HepG2 (cell line): ENCODE measurements around the gene KIAA0930. TPM values are rescaled to one million over a fixed set of nuclear protein-coding genes. Genes with fewer than 3 reads are reported as not detected.

ENCODE experiments used
- ARID5B ChIP-seq: IDR thresholded peaks from 2 replicates; pipeline ENCODE4 v1.4.0; 2020; ENCODE audit warnings: mild to moderate bottlenecking, missing genetic modification reagents
- ARNTL ChIP-seq: sonication (generic); formaldehyde crosslinking; IDR thresholded peaks from 2 replicates; pipeline ENCODE4 v1.4.0; 2020; ENCODE audit warnings: mild to moderate bottlenecking, missing genetic modification reagents
- ASH2L ChIP-seq: fragments of 300-600, 200-600 bp; sonication (generic); IDR thresholded peaks from 2 replicates; pipeline ENCODE4 v1.7.0; 2017; ENCODE audit warnings: low read depth, mild to moderate bottlenecking, moderate library complexity, mixed read lengths, low read length; ENCODE audit not compliant: insufficient read length
- ATF1 ChIP-seq: IDR thresholded peaks from 2 replicates; pipeline ENCODE4 v1.6.1; 2016; ENCODE audit warnings: mild to moderate bottlenecking, control low read depth
- CCAR2 ChIP-seq: fragments of 200-400 bp; formaldehyde crosslinking; optimal IDR thresholded peaks from 2 replicates; pipeline ENCODE3; 2018; ENCODE audit warnings: low read depth, mild to moderate bottlenecking, low read length, moderate library complexity
- GATAD1 ChIP-seq: IDR thresholded peaks from 2 replicates; pipeline ENCODE4 v1.6.1; 2016; ENCODE audit warnings: missing genetic modification reagents, missing compliant biosample characterization
- GFI1 ChIP-seq: sonication (generic); formaldehyde crosslinking; IDR thresholded peaks from 2 replicates; pipeline ENCODE4 v1.5.0; 2020; ENCODE audit warnings: missing genetic modification reagents, mild to moderate bottlenecking, borderline replicate concordance
- HNF4G ChIP-seq, 2 experiments: sonication (generic) in 1 of 2; formaldehyde crosslinking in 1 of 2; IDR thresholded peaks; 2 replicates each; pipeline versions ENCODE4 v1.4.0 to v1.6.1; 2011 to 2020; ENCODE audit warnings: borderline replicate concordance in 2 of 2, low read depth in 2 of 2, mild to moderate bottlenecking in 2 of 2, low read length in 1 of 2, missing genetic modification reagents in 1 of 2, moderate library complexity in 1 of 2
- IRF2 ChIP-seq: IDR thresholded peaks from 2 replicates; pipeline ENCODE4 v1.6.1; 2018; ENCODE audit warnings: missing genetic modification reagents, missing compliant biosample characterization
- MEF2D ChIP-seq: sonication (generic); formaldehyde crosslinking; IDR thresholded peaks from 2 replicates; pipeline ENCODE4 v1.5.1; 2020; ENCODE audit warnings: mild to moderate bottlenecking, missing genetic modification reagents
- THYN1 ChIP-seq: sonication (generic); formaldehyde crosslinking; IDR thresholded peaks from 2 replicates; pipeline ENCODE4 v1.8.1; 2023; ENCODE audit warnings: low read depth, mild to moderate bottlenecking, moderate library complexity, missing genetic modification reagents, borderline replicate concordance
- ZBTB38 ChIP-seq: sonication (generic); formaldehyde crosslinking; IDR thresholded peaks from 2 replicates; pipeline ENCODE4 v1.5.1; 2020; ENCODE audit warnings: mild to moderate bottlenecking, missing genetic modification reagents
- ZBTB7A ChIP-seq: sonication (generic); formaldehyde crosslinking; IDR thresholded peaks from 2 replicates; pipeline ENCODE4 v1.8.0; 2022; ENCODE audit warnings: mild to moderate bottlenecking, missing genetic modification reagents
- ZNF264 ChIP-seq: sonication (generic); formaldehyde crosslinking; IDR thresholded peaks from 2 replicates; pipeline ENCODE4 v1.4.0; 2020; ENCODE audit warnings: missing genetic modification reagents
- ZNF691 ChIP-seq: sonication (generic); formaldehyde crosslinking; IDR thresholded peaks from 2 replicates; pipeline ENCODE4 v1.4.0; 2020; ENCODE audit warnings: missing genetic modification reagents, low read depth, mild to moderate bottlenecking, borderline replicate concordance
- polyA plus RNA-seq, 8 experiments: library from polyadenylated mRNA; depleted of rRNA in 3 of 8; stranded (reverse) in 7 of 8; unstranded in 1 of 8; fragments of >200 nt; fragmentation: Illumina TruSeq in 4 of 8; extraction: Trizol in 4 of 8; gene quantifications; 2 replicates each; pipeline versions ENCODE4 v1.2.1 to v1.2.3, GENCODE V29; 2011 to 2016; ENCODE audit warnings: low read depth in 4 of 8, missing spikeins in 1 of 8, mixed read lengths in 1 of 8; ENCODE audit not compliant: insufficient read depth in 1 of 8
- total RNA-seq, 5 experiments: library from RNA; depleted of rRNA; stranded (reverse); fragments of >200 nt; fragmentation: Illumina TruSeq; extraction: Trizol; gene quantifications; 2 replicates each; pipeline ENCODE4 v1.2.3, GENCODE V29; 2016; ENCODE audit warnings: low read depth in 1 of 5
- TF ChIP-seq, protein P1 (sequence below): sonication (generic); formaldehyde crosslinking; IDR thresholded peaks from 2 replicates; pipeline ENCODE4 v1.8.0; 2022; ENCODE audit warnings: missing genetic modification reagents, mild to moderate bottlenecking, moderate library complexity, borderline replicate concordance
- TF ChIP-seq, protein P2 (sequence below): sonication (generic); formaldehyde crosslinking; IDR thresholded peaks from 2 replicates; pipeline ENCODE4 v1.9.0; 2021; ENCODE audit warnings: missing genetic modification reagents, borderline replicate concordance

The KIAA0930 gene
- total and polyA plus RNA-seq, 2 of the 13 experiments (the other 11 are each of a cell fraction or from before 2014, with no cell fraction given), result 27.0 to 38.2 TPM

DNA sequence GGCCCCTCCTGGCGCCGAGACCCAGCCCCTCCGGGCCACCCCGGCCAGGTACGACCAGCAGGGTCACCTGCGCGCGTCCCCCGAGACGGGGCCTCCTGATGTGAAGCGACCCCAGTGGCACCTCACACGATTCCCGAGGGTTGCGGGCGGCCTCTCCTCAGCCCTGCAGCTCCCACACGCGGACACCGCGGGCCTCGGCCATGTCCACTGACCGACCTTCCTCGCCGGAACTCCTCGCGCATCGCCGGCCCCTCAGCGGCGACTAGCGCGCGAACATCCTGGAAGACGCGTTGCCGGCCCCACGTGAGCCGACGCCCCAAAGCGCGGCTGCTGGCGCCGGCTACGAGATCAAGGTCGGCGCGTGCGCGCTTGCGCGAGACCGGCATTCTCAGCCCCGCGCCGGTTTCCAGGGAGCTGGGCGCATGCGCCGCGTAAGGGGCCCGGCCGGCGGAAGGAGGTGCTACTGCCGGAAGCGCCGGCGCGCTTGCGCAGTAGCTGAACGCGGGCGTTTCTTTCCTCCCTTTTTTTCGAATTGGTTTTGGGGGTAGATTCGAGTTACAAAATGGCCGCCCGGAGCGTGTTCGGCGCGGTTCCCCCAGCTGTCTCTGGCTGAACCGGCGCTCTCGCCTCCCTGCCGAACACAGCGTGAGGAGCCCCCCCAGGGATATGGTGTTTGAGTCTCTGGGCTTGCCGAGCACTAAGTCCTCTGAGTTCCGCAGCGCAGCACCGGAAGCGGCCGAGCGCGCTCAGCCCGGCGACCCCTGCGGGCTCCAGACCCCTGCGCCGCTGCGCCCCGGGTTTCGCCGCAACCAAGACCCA, 77.0 kb downstream of the KIAA0930 start, which contains the start of gene NUP50 (continued):
- TF ChIP-seq, protein P1, sequence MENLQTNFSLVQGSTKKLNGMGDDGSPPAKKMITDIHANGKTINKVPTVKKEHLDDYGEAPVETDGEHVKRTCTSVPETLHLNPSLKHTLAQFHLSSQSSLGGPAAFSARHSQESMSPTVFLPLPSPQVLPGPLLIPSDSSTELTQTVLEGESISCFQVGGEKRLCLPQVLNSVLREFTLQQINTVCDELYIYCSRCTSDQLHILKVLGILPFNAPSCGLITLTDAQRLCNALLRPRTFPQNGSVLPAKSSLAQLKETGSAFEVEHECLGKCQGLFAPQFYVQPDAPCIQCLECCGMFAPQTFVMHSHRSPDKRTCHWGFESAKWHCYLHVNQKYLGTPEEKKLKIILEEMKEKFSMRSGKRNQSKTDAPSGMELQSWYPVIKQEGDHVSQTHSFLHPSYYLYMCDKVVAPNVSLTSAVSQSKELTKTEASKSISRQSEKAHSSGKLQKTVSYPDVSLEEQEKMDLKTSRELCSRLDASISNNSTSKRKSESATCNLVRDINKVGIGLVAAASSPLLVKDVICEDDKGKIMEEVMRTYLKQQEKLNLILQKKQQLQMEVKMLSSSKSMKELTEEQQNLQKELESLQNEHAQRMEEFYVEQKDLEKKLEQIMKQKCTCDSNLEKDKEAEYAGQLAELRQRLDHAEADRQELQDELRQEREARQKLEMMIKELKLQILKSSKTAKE (CRISPR knock-in tag), result peak; percentile 82; the same call in 1 of the 2 replicates
- TF ChIP-seq ZBTB38 (CRISPR knock-in tag) (peak; percentile 91), IRF2 (peak; percentile 56; the same call in 1 of the 2 replicates), HNF4G (IDR thresholded peaks at IDR 0.05; ENCODE audit: borderline replicate concordance, low read depth, low read length) (no peak), HNF4G (CRISPR knock-in tag; IDR thresholded peaks at IDR 0.05; ENCODE audit: borderline replicate concordance, low read depth) (no peak), MEF2D (CRISPR knock-in tag) (0 out of 2 replicates have a peak, but pooled peaks have one; percentile 26), ZBTB7A (peak; percentile 71), ASH2L (peak; percentile 71), GFI1 (CRISPR knock-in tag) (peak; percentile 71; the same call in 1 of the 2 replicates), ARNTL (peak; percentile 90), ZNF264 (CRISPR knock-in tag) (peak; percentile 60; the same call in 1 of the 2 replicates), ATF1 (CRISPR knock-in tag) (no peak), THYN1 (CRISPR knock-in tag) (no peak), ZNF691 (CRISPR knock-in tag) (peak; percentile 32; the same call in 1 of the 2 replicates), GATAD1 (CRISPR knock-in tag) (peak; percentile 72; the same call in 1 of the 2 replicates), CCAR2 (no peak), ARID5B (CRISPR knock-in tag) (peak; percentile 72)
- TF ChIP-seq, protein P2, sequence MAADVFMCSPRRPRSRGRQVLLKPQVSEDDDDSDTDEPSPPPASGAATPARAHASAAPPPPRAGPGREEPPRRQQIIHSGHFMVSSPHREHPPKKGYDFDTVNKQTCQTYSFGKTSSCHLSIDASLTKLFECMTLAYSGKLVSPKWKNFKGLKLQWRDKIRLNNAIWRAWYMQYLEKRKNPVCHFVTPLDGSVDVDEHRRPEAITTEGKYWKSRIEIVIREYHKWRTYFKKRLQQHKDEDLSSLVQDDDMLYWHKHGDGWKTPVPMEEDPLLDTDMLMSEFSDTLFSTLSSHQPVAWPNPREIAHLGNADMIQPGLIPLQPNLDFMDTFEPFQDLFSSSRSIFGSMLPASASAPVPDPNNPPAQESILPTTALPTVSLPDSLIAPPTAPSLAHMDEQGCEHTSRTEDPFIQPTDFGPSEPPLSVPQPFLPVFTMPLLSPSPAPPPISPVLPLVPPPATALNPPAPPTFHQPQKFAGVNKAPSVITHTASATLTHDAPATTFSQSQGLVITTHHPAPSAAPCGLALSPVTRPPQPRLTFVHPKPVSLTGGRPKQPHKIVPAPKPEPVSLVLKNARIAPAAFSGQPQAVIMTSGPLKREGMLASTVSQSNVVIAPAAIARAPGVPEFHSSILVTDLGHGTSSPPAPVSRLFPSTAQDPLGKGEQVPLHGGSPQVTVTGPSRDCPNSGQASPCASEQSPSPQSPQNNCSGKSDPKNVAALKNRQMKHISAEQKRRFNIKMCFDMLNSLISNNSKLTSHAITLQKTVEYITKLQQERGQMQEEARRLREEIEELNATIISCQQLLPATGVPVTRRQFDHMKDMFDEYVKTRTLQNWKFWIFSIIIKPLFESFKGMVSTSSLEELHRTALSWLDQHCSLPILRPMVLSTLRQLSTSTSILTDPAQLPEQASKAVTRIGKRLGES (CRISPR knock-in tag), result 0 out of 2 replicates have a peak, but pooled peaks have one; percentile 66
